HCT116 (cell line): ENCODE measurements around the gene COL26A1. TPM values are rescaled to one million over a fixed set of nuclear protein-coding genes. Genes with fewer than 3 reads are reported as not detected.

Source experiments
- ATAC-seq: fragments of 200-7000 bp; cut with Tn5 transposase; 2 replicates; pipeline ENCODE4 v1.9.1; 2020; ENCODE audit warnings: mild to moderate bottlenecking, moderate library complexity
- BruUV-seq: library from RNA; stranded (reverse); fragments of 400-500 nt; replicated peaks from 2 replicates; lab custom pipeline; 2021; lab: Mats Ljungman, UMichigan
- CTCF ChIA-PET: fragments of 300-600 bp; sonication (Branson Sonifier 250); formaldehyde crosslinking; loops from one replicate; lab custom pipeline; 2021; ENCODE audit warnings: antibody characterized with exemption; lab: Charles Lee
- POLR2A ChIA-PET: fragments of 300-600, 350-600 bp; sonication (Branson Sonifier 250); formaldehyde crosslinking; loops from one replicate; lab custom pipeline; 2021; ENCODE audit warnings: antibody characterized with exemption; lab: Charles Lee
- RAD21 ChIA-PET, 2 experiments: fragments of 300-600 bp; sonication (Branson Sonifier 250); formaldehyde crosslinking; loops; one replicate each; lab custom pipeline; 2023; ENCODE audit warnings: low total read pairs in 2 of 2; ENCODE audit not compliant: uncharacterized antibody in 2 of 2, unreplicated experiment in 2 of 2, low non-redundant PET in 1 of 2; lab: Charles Lee
- DNase-seq: peaks from one replicate; pipeline ENCODE4 v3.0.0-alpha.2; 2010; ENCODE audit warnings: low read depth, low spot score
- H2AFZ ChIP-seq: fragments of 200-600 bp; shearing (Covaris generic), sonication (generic); 2 replicates; pipeline ENCODE4 v1.6.1; 2017; ENCODE audit warnings: low read depth, mixed run types, mixed read lengths, antibody characterized with exemption, low read length; ENCODE audit not compliant: poor library complexity, severe bottlenecking
- H3K27ac ChIP-seq: 2 replicates; pipeline ENCODE4 v1.5.1; 2012; ENCODE audit warnings: low read depth, low read length
- H3K27me3 ChIP-seq: fragments of 200-600 bp; sonication (generic); 2 replicates; pipeline ENCODE4 v1.6.1; 2016; ENCODE audit warnings: mixed run types, low read length, mixed read lengths; ENCODE audit not compliant: insufficient read depth
- H3K36me3 ChIP-seq, 2 experiments: fragments of 200-500 bp in 1 of 2; fragments of 200-600 bp in 1 of 2; sonication (Bioruptor generic) in 1 of 2; sonication (generic) in 1 of 2; 2 replicates each; pipeline versions ENCODE4 v1.5.1 to v1.6.1; 2014 to 2016; ENCODE audit warnings: low read length in 2 of 2, inconsistent platforms in 1 of 2, mixed read lengths in 1 of 2, mixed run types in 1 of 2; ENCODE audit not compliant: insufficient read depth in 2 of 2, control insufficient read depth in 1 of 2
- H3K4me1 ChIP-seq, 2 experiments: fragments of 200-600 bp in 1 of 2; sonication (generic) in 1 of 2; 2 replicates each; pipeline versions ENCODE4 v1.5.1 to v1.6.1; 2012 to 2017; ENCODE audit warnings: low read length in 2 of 2, inconsistent platforms in 1 of 2, mild to moderate bottlenecking in 1 of 2, mixed read lengths in 1 of 2, mixed run types in 1 of 2, moderate library complexity in 1 of 2; ENCODE audit not compliant: insufficient read depth in 2 of 2, control insufficient read depth in 1 of 2
- H3K4me2 ChIP-seq: fragments of 200-600 bp; sonication (generic); 2 replicates; pipeline ENCODE4 v1.6.1; 2017; ENCODE audit warnings: mixed run types, low read length, mixed read lengths
- H3K4me3 ChIP-seq, 2 experiments: fragments of 200-600 bp in 1 of 2; sonication (generic) in 1 of 2; replicated peaks in 1 of 2; 2 replicates each; pipeline ENCODE4 v1.5.1; 2011 to 2016; ENCODE audit warnings: low read length in 2 of 2, control low read depth in 1 of 2, low read depth in 1 of 2, mild to moderate bottlenecking in 1 of 2, mixed read lengths in 1 of 2, mixed run types in 1 of 2
- H3K79me2 ChIP-seq: fragments of 200-600 bp; sonication (generic); 2 replicates; pipeline ENCODE4 v1.6.1; 2017; ENCODE audit warnings: mild to moderate bottlenecking, mixed run types, low read length, moderate library complexity, mixed read lengths; ENCODE audit not compliant: insufficient read depth
- H3K9ac ChIP-seq: fragments of 200-600 bp; sonication (generic); 2 replicates; pipeline ENCODE4 v1.6.1; 2016; ENCODE audit warnings: low read length, mixed read lengths
- H3K9me2 ChIP-seq: fragments of 200-600 bp; sonication (generic), shearing (Covaris generic); 2 replicates; pipeline ENCODE4 v1.6.1; 2017; ENCODE audit warnings: mixed run types, mild to moderate bottlenecking, moderate library complexity; ENCODE audit not compliant: insufficient read depth
- H3K9me3 ChIP-seq, 2 experiments: fragments of 200-500 bp in 1 of 2; fragments of 200-600 bp in 1 of 2; sonication (Bioruptor generic) in 1 of 2; sonication (generic) in 1 of 2; 2 replicates each; pipeline ENCODE4 v1.6.1; 2014 to 2017; ENCODE audit warnings: low read length in 2 of 2, mixed read lengths in 2 of 2, inconsistent platforms in 1 of 2, low read depth in 1 of 2, mild to moderate bottlenecking in 1 of 2, mixed run types in 1 of 2, moderate library complexity in 1 of 2; ENCODE audit not compliant: control insufficient read depth in 1 of 2, insufficient read depth in 1 of 2
- H4K20me1 ChIP-seq: fragments of 200-600 bp; sonication (generic), shearing (Covaris generic); 2 replicates; pipeline ENCODE4 v1.6.1; 2017; ENCODE audit warnings: mixed run types, mild to moderate bottlenecking, moderate library complexity; ENCODE audit not compliant: insufficient read depth
- CEBPB ChIP-seq: IDR thresholded peaks from 2 replicates; pipeline ENCODE4 v1.6.1; 2012; ENCODE audit warnings: low read depth
- ELF1 ChIP-seq: IDR thresholded peaks from 2 replicates; pipeline ENCODE4 v1.6.1; 2012; ENCODE audit warnings: low read depth, borderline replicate concordance
- EZH2 ChIP-seq: fragments of 200-600 bp; sonication (generic); IDR thresholded peaks from 2 replicates; pipeline ENCODE4 v1.6.1; 2017; ENCODE audit warnings: antibody characterized with exemption, mixed run types
- EZH2phosphoT487 ChIP-seq: fragments of 200-600 bp; IDR thresholded peaks from 2 replicates; pipeline ENCODE4 v1.6.1; 2018; ENCODE audit warnings: antibody characterized with exemption, borderline replicate concordance
- JUND ChIP-seq: IDR thresholded peaks from 2 replicates; pipeline ENCODE4 v1.6.1; 2012
- SIN3A ChIP-seq: IDR thresholded peaks from 2 replicates; pipeline ENCODE4 v1.6.1; 2012; ENCODE audit warnings: low read depth
- SP1 ChIP-seq: IDR thresholded peaks from 2 replicates; pipeline ENCODE4 v1.6.1; 2012; ENCODE audit warnings: low read depth
- SRF ChIP-seq: IDR thresholded peaks from 2 replicates; pipeline ENCODE4 v1.6.1; 2012; ENCODE audit warnings: low read depth
- TCF7L2 ChIP-seq: IDR thresholded peaks from 2 replicates; pipeline ENCODE4 v1.7.0; 2011; ENCODE audit warnings: borderline replicate concordance, inconsistent platforms; ENCODE audit not compliant: insufficient read depth, insufficient read length; ENCODE audit errors: extremely low read depth
- YY1 ChIP-seq: IDR thresholded peaks from 2 replicates; pipeline ENCODE4 v1.6.1; 2011; ENCODE audit warnings: low read length, low read depth, moderate library complexity, mild to moderate bottlenecking; ENCODE audit not compliant: insufficient replicate concordance; ENCODE audit errors: extremely low read depth
- ZFX ChIP-seq: fragments of 450-650 bp; IDR thresholded peaks from 2 replicates; pipeline ENCODE4 v1.6.1; 2017
- intact Hi-C: fragments of 100-400 bp; cut with micrococcal nuclease; formaldehyde crosslinking; loops from 2 replicates; pipeline ENCODE4 v1.10.0; 2022
- total RNA-seq: library from RNA; stranded (reverse); gene quantifications from one replicate; pipeline ENCODE4 v1.2.1, GENCODE V29; 2021; ENCODE audit not compliant: unreplicated experiment
- TF ChIP-seq, protein P1 (sequence below), 3 experiments: fragments of 200-600 bp in 1 of 3; sonication (generic) in 1 of 3; IDR thresholded peaks in 2 of 3; conservative IDR thresholded peaks in 1 of 3; 2 replicates each; pipeline ENCODE4 v1.5.1; 2012 to 2017; ENCODE audit warnings: low read depth in 2 of 3, low read length in 2 of 3, antibody characterized with exemption in 1 of 3, borderline replicate concordance in 1 of 3, control low read depth in 1 of 3, mild to moderate bottlenecking in 1 of 3, mixed read lengths in 1 of 3, mixed run types in 1 of 3, moderate library complexity in 1 of 3; ENCODE audit not compliant: insufficient read depth in 1 of 3
- TF ChIP-seq, protein P2 (sequence below): IDR thresholded peaks from 2 replicates; pipeline ENCODE4 v1.6.1; 2012; ENCODE audit warnings: low read depth
- TF ChIP-seq, protein P3 (sequence below): IDR thresholded peaks from 2 replicates; pipeline ENCODE4 v1.6.1; 2011; ENCODE audit warnings: mild to moderate bottlenecking, low read length, moderate library complexity; ENCODE audit not compliant: insufficient replicate concordance; ENCODE audit errors: extremely low read depth

Gene COL26A1
- total RNA-seq, 1 experiment from 2014 or later = 0.27 TPM

DNA sequence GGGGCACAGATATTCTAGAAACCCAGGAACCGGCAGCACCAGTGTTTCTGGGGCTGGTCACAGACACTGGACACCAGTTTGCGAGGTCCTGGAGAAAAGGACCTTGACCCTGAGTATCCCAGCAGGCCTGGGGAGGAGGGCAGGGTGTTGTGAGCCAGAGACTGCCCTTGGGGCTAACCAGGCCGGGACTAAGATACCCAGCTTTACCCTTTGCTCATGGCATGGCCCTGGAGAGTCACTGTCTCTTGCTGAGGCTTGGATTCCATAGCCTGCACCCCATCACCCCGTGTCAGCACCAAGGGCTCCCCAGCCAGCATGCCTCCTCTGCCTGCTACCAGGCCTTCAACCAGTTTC is 124.4 kb downstream of the COL26A1 start:
- Histone ChIP-seq H3K9me2 (no peaks in the 10 kb centered on the region), H3K9me3 (no peaks in the 10 kb centered on the region), H4K20me1 (no peaks in the 10 kb centered on the region), H3K79me2 (no peaks in the 10 kb centered on the region), H3K36me3 (no peaks in the 10 kb centered on the region), H3K4me2 (no peak overlapping the region), H3K4me3 (no peak overlapping the region), H3K27me3 (peaks cover 7% of the 10 kb centered on the region; the same call in 1 of the 2 replicates), H3K9ac (no peak overlapping the region), H2AFZ (no peak overlapping the region), H3K27ac (no peak overlapping the region), H3K4me1 (peaks cover 0 to 3% of the 10 kb centered on the region in 2 experiments; a peak in 1 of 4 replicates)
- ChIA-PET RAD21 (no interaction called here), POLR2A (no interaction called here), CTCF (no interaction called here)
- BruUV-seq = no TSS peak
- ATAC-seq (no peak), DNase-seq (no peak)
- intact Hi-C loops = no loop called here
- TF ChIP-seq ELF1 = no peak
- TF ChIP-seq SP1 = no peak

DNA sequence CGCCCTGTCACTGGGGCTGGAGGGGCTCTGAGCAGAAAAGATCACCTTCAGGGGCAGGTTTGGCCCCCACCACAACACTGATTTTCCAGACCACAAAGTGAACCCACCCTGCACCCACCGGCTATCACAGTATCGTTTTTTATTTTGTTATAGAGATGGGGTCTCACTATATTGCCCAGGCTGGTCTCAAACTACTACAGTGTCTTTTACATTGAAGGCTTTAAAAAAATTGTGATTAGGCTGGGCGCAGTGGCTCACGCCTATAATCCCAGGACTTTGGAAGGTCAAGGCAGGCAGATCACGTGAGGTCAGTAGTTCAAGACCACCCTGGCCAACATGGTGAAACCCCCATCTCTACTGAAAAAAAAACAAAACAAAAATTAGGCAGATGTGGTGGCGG is 125.1 kb downstream of the COL26A1 start:
- Histone ChIP-seq H3K27ac (no peak overlapping the region), H2AFZ (no peak overlapping the region), H3K9me3 (no peaks in the 10 kb centered on the region), H3K79me2 (no peaks in the 10 kb centered on the region), H3K9me2 (no peaks in the 10 kb centered on the region), H3K36me3 (no peaks in the 10 kb centered on the region), H3K4me1 (peaks cover 0 to 3% of the 10 kb centered on the region in 2 experiments; a peak in 1 of 4 replicates), H3K4me3 (no peak overlapping the region), H4K20me1 (no peaks in the 10 kb centered on the region), H3K4me2 (no peak overlapping the region), H3K9ac (no peak overlapping the region), H3K27me3 (peaks cover 7% of the 10 kb centered on the region; the same call in 1 of the 2 replicates)
- intact Hi-C loops = no loop called here
- ATAC-seq (no peak), DNase-seq (no peak)
- POLR2A ChIA-PET = no interaction called here
- CTCF ChIA-PET = no interaction called here
- RAD21 ChIA-PET = no interaction called here
- BruUV-seq = no TSS peak
- TF ChIP-seq CEBPB = no peak
- TF ChIP-seq, protein P1, sequence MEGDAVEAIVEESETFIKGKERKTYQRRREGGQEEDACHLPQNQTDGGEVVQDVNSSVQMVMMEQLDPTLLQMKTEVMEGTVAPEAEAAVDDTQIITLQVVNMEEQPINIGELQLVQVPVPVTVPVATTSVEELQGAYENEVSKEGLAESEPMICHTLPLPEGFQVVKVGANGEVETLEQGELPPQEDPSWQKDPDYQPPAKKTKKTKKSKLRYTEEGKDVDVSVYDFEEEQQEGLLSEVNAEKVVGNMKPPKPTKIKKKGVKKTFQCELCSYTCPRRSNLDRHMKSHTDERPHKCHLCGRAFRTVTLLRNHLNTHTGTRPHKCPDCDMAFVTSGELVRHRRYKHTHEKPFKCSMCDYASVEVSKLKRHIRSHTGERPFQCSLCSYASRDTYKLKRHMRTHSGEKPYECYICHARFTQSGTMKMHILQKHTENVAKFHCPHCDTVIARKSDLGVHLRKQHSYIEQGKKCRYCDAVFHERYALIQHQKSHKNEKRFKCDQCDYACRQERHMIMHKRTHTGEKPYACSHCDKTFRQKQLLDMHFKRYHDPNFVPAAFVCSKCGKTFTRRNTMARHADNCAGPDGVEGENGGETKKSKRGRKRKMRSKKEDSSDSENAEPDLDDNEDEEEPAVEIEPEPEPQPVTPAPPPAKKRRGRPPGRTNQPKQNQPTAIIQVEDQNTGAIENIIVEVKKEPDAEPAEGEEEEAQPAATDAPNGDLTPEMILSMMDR (IDR thresholded peaks at IDR 0.05 in 2 of 3, conservative IDR thresholded peaks at IDR 0.05 in 1 of 3; ENCODE audit: borderline replicate concordance in 1 of 3, insufficient read depth in 1 of 3, low read depth in 2 of 3, low read length in 2 of 3) = no peak
- TF ChIP-seq EZH2phosphoT487 = no peak
- TF ChIP-seq, protein P2, sequence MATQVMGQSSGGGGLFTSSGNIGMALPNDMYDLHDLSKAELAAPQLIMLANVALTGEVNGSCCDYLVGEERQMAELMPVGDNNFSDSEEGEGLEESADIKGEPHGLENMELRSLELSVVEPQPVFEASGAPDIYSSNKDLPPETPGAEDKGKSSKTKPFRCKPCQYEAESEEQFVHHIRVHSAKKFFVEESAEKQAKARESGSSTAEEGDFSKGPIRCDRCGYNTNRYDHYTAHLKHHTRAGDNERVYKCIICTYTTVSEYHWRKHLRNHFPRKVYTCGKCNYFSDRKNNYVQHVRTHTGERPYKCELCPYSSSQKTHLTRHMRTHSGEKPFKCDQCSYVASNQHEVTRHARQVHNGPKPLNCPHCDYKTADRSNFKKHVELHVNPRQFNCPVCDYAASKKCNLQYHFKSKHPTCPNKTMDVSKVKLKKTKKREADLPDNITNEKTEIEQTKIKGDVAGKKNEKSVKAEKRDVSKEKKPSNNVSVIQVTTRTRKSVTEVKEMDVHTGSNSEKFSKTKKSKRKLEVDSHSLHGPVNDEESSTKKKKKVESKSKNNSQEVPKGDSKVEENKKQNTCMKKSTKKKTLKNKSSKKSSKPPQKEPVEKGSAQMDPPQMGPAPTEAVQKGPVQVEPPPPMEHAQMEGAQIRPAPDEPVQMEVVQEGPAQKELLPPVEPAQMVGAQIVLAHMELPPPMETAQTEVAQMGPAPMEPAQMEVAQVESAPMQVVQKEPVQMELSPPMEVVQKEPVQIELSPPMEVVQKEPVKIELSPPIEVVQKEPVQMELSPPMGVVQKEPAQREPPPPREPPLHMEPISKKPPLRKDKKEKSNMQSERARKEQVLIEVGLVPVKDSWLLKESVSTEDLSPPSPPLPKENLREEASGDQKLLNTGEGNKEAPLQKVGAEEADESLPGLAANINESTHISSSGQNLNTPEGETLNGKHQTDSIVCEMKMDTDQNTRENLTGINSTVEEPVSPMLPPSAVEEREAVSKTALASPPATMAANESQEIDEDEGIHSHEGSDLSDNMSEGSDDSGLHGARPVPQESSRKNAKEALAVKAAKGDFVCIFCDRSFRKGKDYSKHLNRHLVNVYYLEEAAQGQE = no peak
- TF ChIP-seq TCF7L2 = no peak
- no peak for TF ChIP-seq SRF
- no peak for TF ChIP-seq EZH2
- no peak for TF ChIP-seq JUND
- TF ChIP-seq, protein P3, sequence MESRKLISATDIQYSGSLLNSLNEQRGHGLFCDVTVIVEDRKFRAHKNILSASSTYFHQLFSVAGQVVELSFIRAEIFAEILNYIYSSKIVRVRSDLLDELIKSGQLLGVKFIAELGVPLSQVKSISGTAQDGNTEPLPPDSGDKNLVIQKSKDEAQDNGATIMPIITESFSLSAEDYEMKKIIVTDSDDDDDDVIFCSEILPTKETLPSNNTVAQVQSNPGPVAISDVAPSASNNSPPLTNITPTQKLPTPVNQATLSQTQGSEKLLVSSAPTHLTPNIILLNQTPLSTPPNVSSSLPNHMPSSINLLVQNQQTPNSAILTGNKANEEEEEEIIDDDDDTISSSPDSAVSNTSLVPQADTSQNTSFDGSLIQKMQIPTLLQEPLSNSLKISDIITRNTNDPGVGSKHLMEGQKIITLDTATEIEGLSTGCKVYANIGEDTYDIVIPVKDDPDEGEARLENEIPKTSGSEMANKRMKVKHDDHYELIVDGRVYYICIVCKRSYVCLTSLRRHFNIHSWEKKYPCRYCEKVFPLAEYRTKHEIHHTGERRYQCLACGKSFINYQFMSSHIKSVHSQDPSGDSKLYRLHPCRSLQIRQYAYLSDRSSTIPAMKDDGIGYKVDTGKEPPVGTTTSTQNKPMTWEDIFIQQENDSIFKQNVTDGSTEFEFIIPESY = no peak
- no peak for TF ChIP-seq YY1
- no peak for TF ChIP-seq SIN3A
- no peak for TF ChIP-seq ZFX
